GM18909 (cell line): ENCODE data around the gene BMI1.

ENCODE experiments used
- ATAC-seq: cut with Tn5 transposase; IDR thresholded peaks from one replicate; pipeline ENCODE4 v1.9.1; 2021; ENCODE audit warnings: mild to moderate bottlenecking; ENCODE audit not compliant: unreplicated experiment, poor library complexity

Gene BMI1

GRCh38 chr10:22318772-22319171 lies 2.1 kb upstream of the BMI1 start:
- no peak for ATAC-seq

GRCh38 chr10:22319547-22319979 lies 1.3 kb upstream of the BMI1 start:
- ATAC-seq = no peak

- ATAC-seq = no peak
Observed at GRCh38 chr10:22319980-22320558, 830 bp upstream of the BMI1 start.

- no peak for ATAC-seq
Observed at GRCh38 chr10:22321156-22321923, 441 bp downstream of the BMI1 start.

GRCh38 chr10:22321924-22322640 lies 1.2 kb downstream of the BMI1 start:
- ATAC-seq = no peak

- no peak for ATAC-seq
Observed at GRCh38 chr10:22322641-22323160, 1.8 kb downstream of the BMI1 start.

- no peak for ATAC-seq
Observed at GRCh38 chr10:22323538-22324305, 2.8 kb downstream of the BMI1 start.

- ATAC-seq = no peak
Observed at GRCh38 chr10:22324413-22324812, 3.5 kb downstream of the BMI1 start.

GRCh38 chr10:22324893-22325271 lies 4.0 kb downstream of the BMI1 start:
- ATAC-seq = no peak

- peak; percentile 56 for ATAC-seq
Observed at GRCh38 chr10:22325272-22326144, 4.6 kb downstream of the BMI1 start.

GRCh38 chr10:22326145-22326702 lies 5.3 kb downstream of the BMI1 start:
- ATAC-seq = no peak

GRCh38 chr10:22329150-22329549 lies 8.3 kb downstream of the BMI1 start:
- no peak for ATAC-seq

GRCh38 chr10:22332116-22332692 lies 11.3 kb downstream of the BMI1 start:
- ATAC-seq = no peak

- ATAC-seq = no peak
Observed at GRCh38 chr10:22333167-22333974, 12.5 kb downstream of the BMI1 start.

GRCh38 chr10:22333975-22334282 lies 13.0 kb downstream of the BMI1 start:
- no peak for ATAC-seq

- ATAC-seq = no peak
Observed at GRCh38 chr10:22334414-22335172, 13.7 kb downstream of the BMI1 start.

GRCh38 chr10:22335173-22335933 lies 14.5 kb downstream of the BMI1 start:
- ATAC-seq = peak; percentile 59
